IMR-90 (cell line): Measurements from ENCODE around the gene ZNF786. TPM values are rescaled to one million over a fixed set of nuclear protein-coding genes. Genes with fewer than 3 reads are reported as not detected.
A peak's percentile ranks its signal among the peaks of the same experiment; 100 is the strongest.

Source experiments
- ATAC-seq: fragments of 200-7000 bp; cut with Tn5 transposase; 2 replicates; pipeline ENCODE4 v1.9.1; 2020; ENCODE audit warnings: low read depth, mild to moderate bottlenecking, moderate library complexity
- BruUV-seq: library from RNA; stranded (reverse); fragments of 400-500 nt; replicated peaks from 2 replicates; lab custom pipeline; 2021; lab: Mats Ljungman, UMichigan
- CTCF ChIA-PET: fragments of 300-600 bp; formaldehyde crosslinking; extraction: SDS; loops from one replicate; lab custom pipeline; 2021; ENCODE audit warnings: antibody characterized with exemption; lab: Yijun Ruan, JAX
- POLR2A ChIA-PET: fragments of 300-600 bp; sonication (Branson Sonifier 250); formaldehyde crosslinking; loops from one replicate; lab custom pipeline; 2022; ENCODE audit warnings: antibody characterized with exemption; ENCODE audit not compliant: unreplicated experiment; lab: Charles Lee
- DNase-seq: peaks from one replicate; pipeline ENCODE4 v3.0.0; 2013
- H2AFZ ChIP-seq: replicated peaks from 2 replicates; pipeline ENCODE3; 2013; ENCODE audit warnings: low read length, mild to moderate bottlenecking; ENCODE audit not compliant: poor library complexity
- H2AK5ac ChIP-seq: 2 replicates; pipeline ENCODE4 v1.6.1; 2013; ENCODE audit warnings: low read depth, low read length, inconsistent platforms
- H2AK9ac ChIP-seq: replicated peaks from 2 replicates; pipeline ENCODE3; 2013; ENCODE audit warnings: mild to moderate bottlenecking, low read depth, low read length, moderate library complexity; ENCODE audit not compliant: poor library complexity
- H2BK120ac ChIP-seq: 2 replicates; pipeline ENCODE4 v1.6.1; 2013; ENCODE audit warnings: low read depth, low read length, inconsistent platforms
- H2BK15ac ChIP-seq: 3 replicates; pipeline ENCODE4 v1.6.1; 2013; ENCODE audit warnings: low read depth, low read length, inconsistent platforms
- H2BK20ac ChIP-seq: 2 replicates; pipeline ENCODE4 v1.6.1; 2013; ENCODE audit warnings: low read depth, mild to moderate bottlenecking, inconsistent platforms, low read length, moderate library complexity
- H2BK5ac ChIP-seq: 2 replicates; pipeline ENCODE4 v1.6.1; 2013; ENCODE audit warnings: mild to moderate bottlenecking, low read depth, low read length, inconsistent platforms; ENCODE audit not compliant: poor library complexity, severe bottlenecking
- H3K14ac ChIP-seq: replicated peaks from 2 replicates; pipeline ENCODE4 v1.6.1; 2013; ENCODE audit warnings: low read depth, low read length, inconsistent platforms
- H3K18ac ChIP-seq: 2 replicates; pipeline ENCODE4 v1.6.1; 2013; ENCODE audit warnings: low read depth, low read length, control low read depth
- H3K23ac ChIP-seq: 2 replicates; pipeline ENCODE4 v1.6.1; 2013; ENCODE audit warnings: low read depth, low read length, inconsistent platforms
- H3K27ac ChIP-seq: 2 replicates; pipeline ENCODE4 v1.5.1; 2013; ENCODE audit warnings: mild to moderate bottlenecking, control low read depth, low read length; ENCODE audit not compliant: insufficient read depth
- H3K27me3 ChIP-seq: 2 replicates; pipeline ENCODE4 v1.6.1; 2013; ENCODE audit warnings: low read length; ENCODE audit not compliant: control insufficient read depth, insufficient read depth
- H3K36me3 ChIP-seq: 2 replicates; pipeline ENCODE4 v1.6.1; 2013; ENCODE audit warnings: low read length, mixed read lengths; ENCODE audit not compliant: control insufficient read depth, insufficient read depth
- H3K4ac ChIP-seq: 2 replicates; pipeline ENCODE4 v1.6.1; 2013; ENCODE audit warnings: low read depth, low read length, inconsistent platforms
- H3K4me1 ChIP-seq: 2 replicates; pipeline ENCODE4 v1.6.1; 2013; ENCODE audit warnings: low read length, mixed read lengths; ENCODE audit not compliant: control insufficient read depth, insufficient read depth
- H3K4me2 ChIP-seq: 2 replicates; pipeline ENCODE4 v1.6.1; 2013; ENCODE audit warnings: low read depth, mild to moderate bottlenecking, control low read depth, low read length, moderate library complexity
- H3K4me3 ChIP-seq: 2 replicates; pipeline ENCODE4 v1.5.1; 2013; ENCODE audit warnings: low read depth, mild to moderate bottlenecking, control low read depth, low read length, moderate library complexity; ENCODE audit not compliant: insufficient read depth
- H3K56ac ChIP-seq: 2 replicates; pipeline ENCODE4 v1.6.1; 2013; ENCODE audit warnings: low read length, inconsistent platforms; ENCODE audit not compliant: insufficient read depth; ENCODE audit errors: extremely low read depth
- H3K79me1 ChIP-seq, 2 experiments: 2 replicates each; pipeline ENCODE4 v1.6.1; 2013; ENCODE audit warnings: low read length in 2 of 2, inconsistent platforms in 1 of 2, low read depth in 1 of 2
- H3K9ac ChIP-seq: 2 replicates; pipeline ENCODE4 v1.6.1; 2013; ENCODE audit warnings: low read depth, low read length, control low read depth
- H3K9me1 ChIP-seq: 2 replicates; pipeline ENCODE4 v1.6.1; 2013; ENCODE audit warnings: low read length, inconsistent platforms; ENCODE audit not compliant: insufficient read depth
- H3K9me3 ChIP-seq: 2 replicates; pipeline ENCODE4 v1.6.1; 2013; ENCODE audit warnings: low read length; ENCODE audit not compliant: control insufficient read depth, insufficient read depth
- H4K20me1 ChIP-seq: 2 replicates; pipeline ENCODE4 v1.6.1; 2013; ENCODE audit warnings: low read length, inconsistent platforms; ENCODE audit not compliant: insufficient read depth
- H4K5ac ChIP-seq: 2 replicates; pipeline ENCODE4 v1.6.1; 2013; ENCODE audit warnings: mild to moderate bottlenecking, low read depth, low read length, control low read depth
- H4K8ac ChIP-seq, 2 experiments: 2 replicates each; pipeline ENCODE4 v1.6.1; 2013; ENCODE audit warnings: low read depth in 2 of 2, low read length in 2 of 2, control low read depth in 1 of 2, inconsistent platforms in 1 of 2
- H4K91ac ChIP-seq: 2 replicates; pipeline ENCODE4 v1.6.1; 2013; ENCODE audit warnings: low read depth, low read length, inconsistent platforms; ENCODE audit not compliant: insufficient read depth
- MAFK ChIP-seq: IDR thresholded peaks from 2 replicates; pipeline ENCODE4 v1.6.1; 2012; ENCODE audit warnings: low read depth, low read length, improper control_type of control experiment
- RCOR1 ChIP-seq: IDR thresholded peaks from 2 replicates; pipeline ENCODE4 v1.6.1; 2012; ENCODE audit warnings: mild to moderate bottlenecking, low read length, improper control_type of control experiment; ENCODE audit not compliant: insufficient replicate concordance
- WGBS, 2 experiments: methylation state at CpG; one replicate each; pipeline versions ENCODE4 v1.1.5 to v1.1.7; 2013; ENCODE audit warnings: missing lambda C conversion rate in 2 of 2; ENCODE audit not compliant: insufficient read length in 1 of 2; ENCODE audit errors: extremely low coverage in 2 of 2; 5-methylcytosine and 5-hydroxymethylcytosine counted together
- dilution Hi-C: fragments of 300-500 bp; cut with HindIII; formaldehyde crosslinking; loops from one replicate; pipeline ENCODE4 v1.14.3; 2018; ENCODE audit warnings: low sequenced_read_pairs; ENCODE audit not compliant: unreplicated experiment
- in situ Hi-C: fragments of 300-500 bp; cut with MboI; formaldehyde crosslinking; loops from 3 replicates; pipeline ENCODE4 v1.14.3; 2019; ENCODE audit warnings: low sequenced_read_pairs, inconsistent platforms, mixed read lengths
- intact Hi-C: fragments of 100-400 bp; cut with micrococcal nuclease; formaldehyde crosslinking; loops from 2 replicates; pipeline ENCODE4 v1.10.0; 2022
- polyA plus RNA-seq, 3 experiments: library from polyadenylated mRNA; depleted of rRNA; stranded (reverse); fragments of >200 nt; gene quantifications; 2 replicates each; pipeline ENCODE4 v1.2.3, GENCODE V29; 2012; ENCODE audit warnings: low replicate concordance in 1 of 3
- total RNA-seq: library from RNA; depleted of rRNA; stranded (reverse); fragments of >200 nt; gene quantifications from 2 replicates; pipeline ENCODE4 v1.2.3, GENCODE V29; 2012

ZNF786 gene
- total and polyA plus RNA-seq, 2 of the 4 experiments (the other 2 are of a cell fraction) = 2.8 to 7.3 TPM

DNA sequence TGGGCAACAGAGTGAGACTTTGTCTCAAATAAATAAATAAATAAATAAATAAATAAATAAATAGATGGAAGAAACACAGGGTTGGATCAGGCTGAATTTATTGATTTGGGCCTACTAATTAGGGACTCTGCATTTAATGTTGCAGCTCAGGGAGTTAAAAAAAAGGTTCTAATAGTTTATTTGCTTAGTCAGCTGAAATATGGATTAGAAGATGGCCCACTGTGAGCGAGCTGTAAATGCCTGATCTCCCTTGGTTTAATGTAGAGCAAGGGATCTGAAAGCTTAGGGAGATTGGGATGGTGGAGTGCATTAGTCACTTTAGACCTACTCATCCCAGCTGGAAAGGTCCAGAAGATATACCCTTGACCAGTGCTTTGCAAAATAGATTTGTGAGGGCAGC, 37.1 kb downstream of the ZNF786 start:
- intact Hi-C loops = no loop called here

More for the DNA sequence above, 37.1 kb downstream of the ZNF786 start:
- no peak overlapping the region for H3K23ac ChIP-seq
- no peak overlapping the region for H4K5ac ChIP-seq
- H3K36me3 ChIP-seq = no peaks in the 10 kb centered on the region
- BruUV-seq = no TSS peak
- ATAC-seq (no peak), DNase-seq (no peak)
- no peak overlapping the region for H2AK9ac ChIP-seq
- no peak overlapping the region for H2BK20ac ChIP-seq
- H3K4me3 ChIP-seq = no peak overlapping the region
- in situ Hi-C loops = no loop called here
- H3K27me3 ChIP-seq = peaks cover 4% of the 10 kb centered on the region; the same call in 1 of the 2 replicates
- WGBS, 2 experiments = 100% methylated on average over 1 of the region's 1 CpG; no CpG with 5 or more reads in 1 of the 2 experiments
- no peak overlapping the region for H3K14ac ChIP-seq
- H2AFZ ChIP-seq = no peak overlapping the region
- H3K79me1 ChIP-seq = no peaks in the 10 kb centered on the region
- H3K9me1 ChIP-seq = no peaks in the 10 kb centered on the region
- H4K91ac ChIP-seq = no peak overlapping the region
- no peak overlapping the region for H3K4ac ChIP-seq
- H3K4me2 ChIP-seq = no peak overlapping the region
- H3K9me3 ChIP-seq = no peaks in the 10 kb centered on the region
- no peak overlapping the region for H3K18ac ChIP-seq
- no peak overlapping the region for H2AK5ac ChIP-seq
- no peak overlapping the region for H3K27ac ChIP-seq
- ChIA-PET POLR2A (interaction anchor here (0.6 kb wide), 1 partner anchor 96 kb away, joined by 3 read pairs; no protein-coding TSS in a partner anchor), CTCF (interaction anchor here (0.6 to 1.1 kb wide), 3 partner anchors 13 to 181 kb away, joined by 3 read pairs; no protein-coding TSS in a partner anchor)
- no peak overlapping the region for H2BK5ac ChIP-seq
- H2BK15ac ChIP-seq = no peak overlapping the region
- dilution Hi-C loops = no loop called here
- TF ChIP-seq RCOR1 (no peak), MAFK (peak; percentile 92)
- no peak overlapping the region for H3K56ac ChIP-seq
- H4K20me1 ChIP-seq = no peaks in the 10 kb centered on the region
- H4K8ac ChIP-seq = no peak overlapping the region
- H3K9ac ChIP-seq = no peak overlapping the region
- no peak overlapping the region for H2BK120ac ChIP-seq
- H3K4me1 ChIP-seq = no peaks in the 10 kb centered on the region
